Neuronal stem cell (in vitro differentiated cells): Measurements from ENCODE around the gene VIT.

Source experiments
- DNase-seq: peaks from one replicate; pipeline ENCODE4 v3.0.0-alpha.2; 2013; ENCODE audit warnings: low spot score
- H2AFZ ChIP-seq: one replicate; pipeline ENCODE4 v1.6.1; 2013; ENCODE audit warnings: mild to moderate bottlenecking, low read length, inconsistent platforms
- H2AK5ac ChIP-seq: 2 replicates; pipeline ENCODE4 v1.6.1; 2013; ENCODE audit warnings: low read depth, mild to moderate bottlenecking, inconsistent platforms, low read length, moderate library complexity, mixed read lengths
- H2BK120ac ChIP-seq: 2 replicates; pipeline ENCODE4 v1.6.1; 2013; ENCODE audit warnings: low read depth, mild to moderate bottlenecking, inconsistent platforms, low read length, moderate library complexity, mixed read lengths
- H2BK12ac ChIP-seq: one replicate; pipeline ENCODE4 v1.6.1; 2013; ENCODE audit warnings: low read length, inconsistent platforms
- H2BK15ac ChIP-seq: 2 replicates; pipeline ENCODE4 v1.6.1; 2013; ENCODE audit warnings: mild to moderate bottlenecking, low read length, inconsistent platforms, mixed read lengths
- H2BK5ac ChIP-seq: one replicate; pipeline ENCODE4 v1.6.1; 2013; ENCODE audit warnings: inconsistent platforms, mild to moderate bottlenecking, low read length, moderate library complexity
- H3K14ac ChIP-seq: one replicate; pipeline ENCODE4 v1.6.1; 2013; ENCODE audit warnings: low read length, inconsistent platforms
- H3K18ac ChIP-seq: 2 replicates; pipeline ENCODE4 v1.6.1; 2013; ENCODE audit warnings: low read length, inconsistent platforms
- H3K23ac ChIP-seq: 2 replicates; pipeline ENCODE4 v1.6.1; 2013; ENCODE audit warnings: low read depth, mild to moderate bottlenecking, mixed read lengths, low read length, inconsistent platforms; ENCODE audit not compliant: poor library complexity
- H3K27ac ChIP-seq: replicated peaks from 3 replicates; pipeline ENCODE4 v1.5.1; 2013; ENCODE audit warnings: low read length, inconsistent platforms
- H3K27me3 ChIP-seq, 3 experiments: 2 replicates each; pipeline ENCODE4 v1.6.1; 2013; ENCODE audit warnings: low read length in 3 of 3, mild to moderate bottlenecking in 2 of 3, inconsistent platforms in 1 of 3, low read depth in 1 of 3, mixed read lengths in 1 of 3, moderate library complexity in 1 of 3; ENCODE audit not compliant: control insufficient read depth in 3 of 3, insufficient read depth in 3 of 3
- H3K36me3 ChIP-seq, 2 donors: replicated peaks in 1 of 2; 2 replicates each; pipeline ENCODE4 v1.6.1; 2013; ENCODE audit warnings: low read length in 2 of 2; ENCODE audit not compliant: control insufficient read depth in 2 of 2, insufficient read depth in 2 of 2
- H3K4ac ChIP-seq: 2 replicates; pipeline ENCODE4 v1.6.1; 2013; ENCODE audit warnings: inconsistent platforms, mild to moderate bottlenecking, low read length, moderate library complexity
- H3K4me1 ChIP-seq, 2 donors: 1 replicate in 1 of 2; 2 replicates in 1 of 2; pipeline ENCODE4 v1.6.1; 2013; ENCODE audit warnings: low read length in 2 of 2, low read depth in 1 of 2; ENCODE audit not compliant: control insufficient read depth in 2 of 2, insufficient read depth in 1 of 2
- H3K4me2 ChIP-seq: one replicate; pipeline ENCODE4 v1.6.1; 2013; ENCODE audit warnings: mild to moderate bottlenecking, low read length, inconsistent platforms; ENCODE audit not compliant: insufficient read depth, poor library complexity, severe bottlenecking
- H3K4me3 ChIP-seq, 2 donors: 2 replicates each; pipeline ENCODE4 v1.5.1; 2013; ENCODE audit warnings: low read length in 2 of 2, mild to moderate bottlenecking in 2 of 2, inconsistent platforms in 1 of 2, moderate library complexity in 1 of 2
- H3K79me1 ChIP-seq: one replicate; pipeline ENCODE4 v1.6.1; 2013; ENCODE audit warnings: low read depth, mild to moderate bottlenecking, inconsistent platforms, low read length, moderate library complexity
- H3K9ac ChIP-seq: one replicate; pipeline ENCODE4 v1.6.1; 2013; ENCODE audit warnings: mild to moderate bottlenecking, low read depth, low read length, inconsistent platforms; ENCODE audit not compliant: poor library complexity
- H3K9me3 ChIP-seq, 2 donors: replicated peaks in 1 of 2; 2 replicates each; pipeline versions ENCODE3 to v1.6.1; 2013; ENCODE audit warnings: low read length in 2 of 2, mild to moderate bottlenecking in 2 of 2, inconsistent platforms in 1 of 2, low read depth in 1 of 2, mixed read lengths in 1 of 2, moderate library complexity in 1 of 2; ENCODE audit not compliant: control insufficient read depth in 2 of 2, insufficient read depth in 1 of 2
- H4K8ac ChIP-seq: one replicate; pipeline ENCODE4 v1.6.1; 2013; ENCODE audit warnings: low read depth, mild to moderate bottlenecking, inconsistent platforms, low read length, moderate library complexity
- H4K91ac ChIP-seq: one replicate; pipeline ENCODE4 v1.6.1; 2013; ENCODE audit warnings: low read length, low read depth, mild to moderate bottlenecking, inconsistent platforms; ENCODE audit not compliant: poor library complexity
- WGBS, 2 donors: extraction: QIAGEN DNeasy Blood & Tissue Kit; methylation state at CpG; one replicate each; pipeline ENCODE4 v1.1.7; 2013; ENCODE audit warnings: missing lambda C conversion rate in 2 of 2, mixed read lengths in 1 of 2; ENCODE audit not compliant: insufficient read length in 2 of 2, insufficient replicate concordance in 1 of 2; ENCODE audit errors: extremely low coverage in 2 of 2; 5-methylcytosine and 5-hydroxymethylcytosine counted together

Gene VIT

GRCh38 chr2:36734304-36734703 is 37.8 kb downstream of the VIT start:
- Histone ChIP-seq H4K91ac (no peak overlapping the region), H3K9ac (no peak overlapping the region), H2AFZ (no peak overlapping the region), H3K4ac (no peak overlapping the region), H3K27me3 (no peaks in the 10 kb centered on the region), H2BK12ac (no peak overlapping the region), H3K14ac (no peak overlapping the region), H2AK5ac (no peak overlapping the region), H3K23ac (no peak overlapping the region), H3K9me3 (peaks cover 0 to 2% of the 10 kb centered on the region in 2 donors), H3K18ac (no peak overlapping the region), H2BK120ac (no peak overlapping the region), H3K27ac (no peak overlapping the region), H3K4me3 (no peak overlapping the region), H3K4me1 (peaks cover 0 to 3% of the 10 kb centered on the region in 2 donors), H4K8ac (no peak overlapping the region), H3K79me1 (no peaks in the 10 kb centered on the region), H3K36me3 (no peaks in the 10 kb centered on the region), H2BK15ac (no peak overlapping the region), H2BK5ac (no peak overlapping the region), H3K4me2 (no peak overlapping the region)
- no peak for DNase-seq
- WGBS, 2 donors, result no CpG with 5 or more reads among the region's 2 CpGs

- no peak overlapping the region for H2BK12ac ChIP-seq
- no peak overlapping the region for H2AK5ac ChIP-seq
- H2BK120ac ChIP-seq, result no peak overlapping the region
- no peak overlapping the region for H4K8ac ChIP-seq
- no CpG with 5 or more reads among the region's 4 CpGs for WGBS, 2 donors
- H3K9ac ChIP-seq, result no peak overlapping the region
- H3K4me2 ChIP-seq, result no peak overlapping the region
- H3K18ac ChIP-seq, result no peak overlapping the region
- H2BK15ac ChIP-seq, result no peak overlapping the region
- H4K91ac ChIP-seq, result no peak overlapping the region
- H3K4ac ChIP-seq, result no peak overlapping the region
- H3K36me3 ChIP-seq, result no peaks in the 10 kb centered on the region
- no peak overlapping the region for H3K23ac ChIP-seq
- no peaks in the 10 kb centered on the region for H3K9me3 ChIP-seq
- no peak for DNase-seq
- no peak overlapping the region for H3K14ac ChIP-seq
- no peak overlapping the region for H2BK5ac ChIP-seq
- peaks cover 0 to 5% (median 0%) of the 10 kb centered on the region in 3 experiments for H3K27me3 ChIP-seq
- no peak overlapping the region for H3K4me3 ChIP-seq
- peaks cover 0 to 3% of the 10 kb centered on the region in 2 donors for H3K4me1 ChIP-seq
- H3K27ac ChIP-seq, result no peak overlapping the region
- H2AFZ ChIP-seq, result no peak overlapping the region
- H3K79me1 ChIP-seq, result no peaks in the 10 kb centered on the region
These were observed 40.7 kb downstream of the VIT start for GRCh38 chr2:36737131-36737750.

DNA sequence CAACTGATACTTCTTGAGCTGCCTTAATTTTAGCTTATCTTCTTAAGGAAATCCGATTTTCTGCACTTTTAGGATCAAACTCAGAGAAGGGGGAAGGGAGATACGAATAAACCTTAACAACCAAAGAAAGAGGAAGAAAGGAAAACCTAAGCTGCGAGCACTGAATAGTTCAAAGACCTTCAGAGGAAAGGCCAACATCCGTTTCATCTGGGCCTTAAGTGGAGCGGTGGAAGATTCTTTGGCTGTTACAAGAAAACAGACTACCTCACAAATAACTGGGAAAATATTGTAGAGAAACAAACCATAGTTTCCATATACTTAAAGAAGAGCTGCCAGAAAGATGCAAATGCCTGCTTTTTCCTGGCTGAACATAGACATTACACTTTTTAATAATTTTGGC is 43.6 kb downstream of the VIT start:
- no peak overlapping the region for H2AK5ac ChIP-seq
- no peak overlapping the region for H2BK120ac ChIP-seq

DNA sequence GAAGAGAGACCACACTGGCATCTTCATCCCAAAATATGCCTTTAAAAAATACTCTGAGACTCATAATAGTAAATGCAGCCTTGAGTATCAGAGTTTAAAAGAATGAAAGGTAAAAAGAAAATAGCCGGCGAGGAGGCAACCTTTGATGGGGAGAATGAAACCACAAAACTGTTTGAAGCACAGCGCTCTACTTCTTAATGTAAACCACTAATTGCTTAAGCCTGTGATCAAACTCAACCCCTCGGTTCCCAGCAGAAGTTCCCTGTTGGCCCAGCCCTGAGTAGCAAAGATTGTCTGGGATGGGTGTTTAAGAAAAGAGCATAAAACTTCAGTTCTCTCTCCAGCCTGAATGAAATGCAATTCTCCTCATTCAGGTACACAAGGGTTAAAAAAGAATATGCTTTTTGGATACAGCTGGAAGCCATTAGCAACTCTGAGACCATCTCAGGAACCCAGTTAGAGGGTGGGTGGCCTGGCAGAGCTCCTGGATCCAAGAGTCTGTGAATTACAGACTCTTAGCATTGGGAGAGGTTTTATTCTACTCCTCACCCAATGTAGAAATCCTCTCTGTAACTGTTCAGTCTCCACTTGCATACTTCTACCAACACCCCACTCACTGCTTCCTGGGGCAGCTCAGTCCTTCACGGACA is 44.8 kb downstream of the VIT start:
- Histone ChIP-seq H2BK5ac (no peak overlapping the region), H4K8ac (no peak overlapping the region), H2AK5ac (no peak overlapping the region), H3K36me3 (no peaks in the 10 kb centered on the region), H3K79me1 (no peaks in the 10 kb centered on the region), H3K4ac (no peak overlapping the region), H3K27me3 (peaks cover 0 to 11% (median 0%) of the 10 kb centered on the region in 3 experiments), H2BK15ac (no peak overlapping the region), H3K4me1 (peaks cover 0 to 1% of the 10 kb centered on the region in 2 donors), H3K4me3 (no peak overlapping the region), H2AFZ (no peak overlapping the region), H2BK12ac (no peak overlapping the region), H3K27ac (no peak overlapping the region), H3K23ac (no peak overlapping the region), H3K4me2 (no peak overlapping the region), H3K14ac (no peak overlapping the region), H4K91ac (no peak overlapping the region), H2BK120ac (no peak overlapping the region), H3K18ac (no peak overlapping the region), H3K9ac (no peak overlapping the region), H3K9me3 (no peaks in the 10 kb centered on the region)
- no peak for DNase-seq
- no CpG with 5 or more reads among the region's 5 CpGs for WGBS, 2 donors

More for the DNA sequence above, 43.6 kb downstream of the VIT start:
- Histone ChIP-seq H3K79me1 (no peaks in the 10 kb centered on the region), H3K18ac (no peak overlapping the region), H4K91ac (no peak overlapping the region), H3K14ac (no peak overlapping the region), H4K8ac (no peak overlapping the region), H2BK12ac (no peak overlapping the region), H2BK5ac (no peak overlapping the region), H3K27ac (no peak overlapping the region), H3K27me3 (peaks cover 0 to 11% (median 0%) of the 10 kb centered on the region in 3 experiments), H3K4me1 (peaks cover 0 to 1% of the 10 kb centered on the region in 2 donors), H3K9ac (no peak overlapping the region), H3K4me2 (no peak overlapping the region), H3K36me3 (no peaks in the 10 kb centered on the region), H2AFZ (no peak overlapping the region), H3K9me3 (no peaks in the 10 kb centered on the region), H3K4ac (no peak overlapping the region), H2BK15ac (no peak overlapping the region), H3K4me3 (no peak overlapping the region), H3K23ac (no peak overlapping the region)
- WGBS, 2 donors, result no CpG with 5 or more reads among the region's 5 CpGs
- DNase-seq, result no peak
